WTC11 (cell line): ENCODE measurements around the gene COG3. TPM values are rescaled to one million over a fixed set of nuclear protein-coding genes. Genes with fewer than 3 reads are reported as not detected.

Source experiments
- ATAC-seq: fragments of 200-7000 bp; cut with Tn5 transposase; 2 replicates; pipeline ENCODE4 v1.10.0; 2021; ENCODE audit warnings: mild to moderate bottlenecking, moderate library complexity
- CTCF ChIA-PET: fragments of 300-600 bp; sonication (Branson Sonifier 250); formaldehyde crosslinking; loops from one replicate; lab custom pipeline; 2021; ENCODE audit warnings: antibody characterized with exemption; lab: Charles Lee
- POLR2A ChIA-PET: fragments of 350-600 bp; sonication (Branson Sonifier 250); formaldehyde crosslinking; loops from one replicate; lab custom pipeline; 2021; ENCODE audit warnings: antibody characterized with exemption; lab: Charles Lee
- DNase-seq: peaks from one replicate; pipeline ENCODE4 v3.0.0; 2021; ENCODE audit warnings: low spot score
- H3K27ac Mint-ChIP-seq: 2 replicates; pipeline ENCODE4 v1.8.0; 2021; ENCODE audit warnings: mixed read lengths
- H3K27me3 Mint-ChIP-seq: 2 replicates; pipeline ENCODE4 v1.8.0; 2021; ENCODE audit warnings: low read depth, mild to moderate bottlenecking, moderate library complexity, mixed read lengths
- H3K36me3 Mint-ChIP-seq: 2 replicates; pipeline ENCODE4 v1.8.0; 2021; ENCODE audit warnings: mixed read lengths
- H3K4me1 Mint-ChIP-seq: 2 replicates; pipeline ENCODE4 v1.8.0; 2022; ENCODE audit warnings: mixed read lengths
- H3K4me3 Mint-ChIP-seq: 2 replicates; pipeline ENCODE4 v1.8.0; 2021; ENCODE audit warnings: mild to moderate bottlenecking, moderate library complexity, mixed read lengths
- H3K9me3 Mint-ChIP-seq: 2 replicates; pipeline ENCODE4 v1.8.0; 2021; ENCODE audit warnings: mixed read lengths
- AR ChIP-seq: fragments of 250-450 bp; sonication (Bioruptor Pico); IDR thresholded peaks from 2 replicates; pipeline ENCODE4 v1.9.0; 2021; ENCODE audit warnings: mild to moderate bottlenecking
- ERG ChIP-seq: fragments of 250-450 bp; sonication (Bioruptor Pico); IDR thresholded peaks from 2 replicates; pipeline ENCODE4 v1.8.0; 2021; ENCODE audit warnings: mild to moderate bottlenecking
- ESRRA ChIP-seq: sonication (generic); formaldehyde crosslinking; IDR thresholded peaks from 2 replicates; pipeline ENCODE4 v1.8.1; 2022; ENCODE audit warnings: mild to moderate bottlenecking, missing genetic modification reagents, borderline replicate concordance
- GABPB1 ChIP-seq: sonication (generic); formaldehyde crosslinking; IDR thresholded peaks from 2 replicates; pipeline ENCODE4 v1.8.1; 2023; ENCODE audit warnings: mild to moderate bottlenecking, missing genetic modification reagents
- MAX ChIP-seq: sonication (generic); formaldehyde crosslinking; IDR thresholded peaks from 2 replicates; pipeline ENCODE4 v1.8.0; 2022; ENCODE audit warnings: mild to moderate bottlenecking, missing genetic modification reagents
- SP1 ChIP-seq: sonication (generic); formaldehyde crosslinking; conservative IDR thresholded peaks from 2 replicates; pipeline ENCODE4 v1.8.1; 2022; ENCODE audit warnings: missing genetic modification reagents
- STAT6 ChIP-seq: sonication (generic); formaldehyde crosslinking; conservative IDR thresholded peaks from 2 replicates; pipeline ENCODE4 v1.8.1; 2023; ENCODE audit warnings: mild to moderate bottlenecking, low read depth, missing genetic modification reagents, moderate library complexity
- USF2 ChIP-seq: sonication (generic); formaldehyde crosslinking; IDR thresholded peaks from 2 replicates; pipeline ENCODE4 v1.8.1; 2023; ENCODE audit warnings: mild to moderate bottlenecking, missing genetic modification reagents, moderate library complexity
- ZBTB21 ChIP-seq: sonication (generic); formaldehyde crosslinking; IDR thresholded peaks from 2 replicates; pipeline ENCODE4 v1.8.1; 2023; ENCODE audit warnings: mild to moderate bottlenecking, missing genetic modification reagents, borderline replicate concordance
- ZNF317 ChIP-seq: sonication (generic); formaldehyde crosslinking; IDR thresholded peaks from 2 replicates; pipeline ENCODE4 v1.8.1; 2023; ENCODE audit warnings: low read depth, mild to moderate bottlenecking, moderate library complexity, missing genetic modification reagents, borderline replicate concordance
- ZNF532 ChIP-seq: fragments of 250-450 bp; sonication (Bioruptor Pico); IDR thresholded peaks from 2 replicates; pipeline ENCODE4 v1.9.0; 2021; ENCODE audit warnings: mild to moderate bottlenecking, borderline replicate concordance
- total RNA-seq: library from RNA; stranded (reverse); gene quantifications from 3 replicates; pipeline ENCODE4 v1.2.3, GENCODE V29; 2021

COG3 gene
- total RNA-seq, 1 experiment from 2014 or later: 21.6 TPM

GRCh38 chr13:45445053-45445452 lies 19.7 kb upstream of the COG3 start (continued):
- TF ChIP-seq AR (CRISPR knock-in tag): no peak
- no peak for TF ChIP-seq ZNF317 (CRISPR knock-in tag)
- TF ChIP-seq ERG (CRISPR knock-in tag): no peak

GRCh38 chr13:45446181-45446580 lies 18.6 kb upstream of the COG3 start:
- TF ChIP-seq ZBTB21 (no peak), SP1 (no peak), USF2 (CRISPR knock-in tag) (no peak), ESRRA (CRISPR knock-in tag) (no peak)
- Mint-ChIP-seq H3K27me3 (0 out of 2 replicates have a peak, but pooled peaks cover 3% of the 10 kb centered on the region), H3K36me3 (no peaks in the 10 kb centered on the region), H3K27ac (no peak overlapping the region), H3K9me3 (no peaks in the 10 kb centered on the region), H3K4me3 (no peak overlapping the region), H3K4me1 (peaks cover 19% of the 10 kb centered on the region)
- CTCF ChIA-PET: interaction anchor here (1.3 kb wide), 1 partner anchor 75 kb away, joined by 4 read pairs; no protein-coding TSS in a partner anchor
- DNase-seq (no peak), ATAC-seq (no peak)
- POLR2A ChIA-PET: no interaction called here

- ChIA-PET CTCF (interaction anchor here (0.7 to 1.3 kb wide), 3 partner anchors 53 to 84 kb away, joined by 3 to 4 read pairs (median 3); no protein-coding TSS in a partner anchor), POLR2A (no interaction called here)
- DNase-seq (no peak), ATAC-seq (peak; percentile 26; the same call in 1 of the 2 replicates)
- Mint-ChIP-seq H3K36me3 (no peaks in the 10 kb centered on the region), H3K9me3 (no peaks in the 10 kb centered on the region), H3K27ac (peak overlapping the region; percentile 16; the same call in 1 of the 2 replicates), H3K27me3 (no peaks in the 10 kb centered on the region), H3K4me1 (peaks cover 13% of the 10 kb centered on the region), H3K4me3 (no peak overlapping the region)
- TF ChIP-seq ZNF532 (CRISPR knock-in tag) (no peak), ZNF317 (CRISPR knock-in tag) (no peak), GABPB1 (no peak), USF2 (CRISPR knock-in tag) (no peak), STAT6 (CRISPR knock-in tag) (no peak), MAX (CRISPR knock-in tag) (no peak)
Observed at GRCh38 chr13:45447050-45447661, 17.6 kb upstream of the COG3 start.
